DOHH2 (cell line): ENCODE data around the gene GRK1.

Experiments
- H3F3A ChIP-seq: fragments of 200-600 bp; sonication (generic), shearing (Covaris generic); 2 replicates; pipeline ENCODE4 v1.6.0; 2016; ENCODE audit warnings: antibody characterized with exemption, mild to moderate bottlenecking; ENCODE audit not compliant: control insufficient read depth, insufficient read depth
- H3K27ac ChIP-seq: fragments of 200-600 bp; sonication (generic); 2 replicates; pipeline ENCODE4 v1.5.1; 2014; ENCODE audit warnings: low read depth, mild to moderate bottlenecking, low read length, moderate library complexity
- H3K27me3 ChIP-seq: fragments of 200-600 bp; sonication (generic); 2 replicates; pipeline ENCODE4 v1.6.1; 2014; ENCODE audit warnings: mild to moderate bottlenecking, low read length, mixed read lengths; ENCODE audit not compliant: control insufficient read depth
- H3K36me3 ChIP-seq: fragments of 200-600 bp; sonication (generic); 2 replicates; pipeline ENCODE4 v1.6.1; 2014; ENCODE audit warnings: mild to moderate bottlenecking, low read length, moderate library complexity, mixed read lengths; ENCODE audit not compliant: control insufficient read depth
- H3K4me1 ChIP-seq: fragments of 200-600 bp; sonication (generic); 2 replicates; pipeline ENCODE4 v1.6.1; 2014; ENCODE audit warnings: mild to moderate bottlenecking, low read length, mixed read lengths; ENCODE audit not compliant: control insufficient read depth
- H3K4me2 ChIP-seq: fragments of 200-600 bp; sonication (generic); 2 replicates; pipeline ENCODE4 v1.6.0; 2014; ENCODE audit warnings: mild to moderate bottlenecking, low read length, moderate library complexity
- H3K4me3 ChIP-seq: fragments of 200-600 bp; sonication (generic); 2 replicates; pipeline ENCODE4 v1.5.1; 2014; ENCODE audit warnings: mild to moderate bottlenecking, low read length, mixed read lengths
- H3K79me2 ChIP-seq: fragments of 200-600 bp; sonication (generic); 2 replicates; pipeline ENCODE4 v1.6.1; 2014; ENCODE audit warnings: mild to moderate bottlenecking, low read length, mixed read lengths; ENCODE audit not compliant: control insufficient read depth
- H3K9me2 ChIP-seq: fragments of 200-600 bp; sonication (generic); replicated peaks from 2 replicates; pipeline ENCODE4 v1.6.1; 2014; ENCODE audit warnings: mild to moderate bottlenecking, low read length, mixed read lengths; ENCODE audit not compliant: control insufficient read depth
- H3K9me3 ChIP-seq: fragments of 200-600 bp; sonication (generic); 2 replicates; pipeline ENCODE4 v1.6.1; 2014; ENCODE audit warnings: antibody characterized with exemption, low read length, mixed read lengths; ENCODE audit not compliant: control insufficient read depth, insufficient read depth
- H4K20me1 ChIP-seq: fragments of 200-600 bp; sonication (generic); 2 replicates; pipeline ENCODE4 v1.6.0; 2014; ENCODE audit warnings: low read depth, mild to moderate bottlenecking, antibody characterized with exemption, low read length, moderate library complexity; ENCODE audit not compliant: control insufficient read depth, insufficient read depth
- CTCF ChIP-seq: fragments of 200-600 bp; sonication (generic); IDR thresholded peaks from one replicate; pipeline ENCODE4 v1.5.1; 2014; ENCODE audit warnings: antibody characterized with exemption, mild to moderate bottlenecking, low read depth, low read length; ENCODE audit not compliant: poor library complexity, severe bottlenecking
- EZH2phosphoT487 ChIP-seq: fragments of 200-600 bp; sonication (generic); IDR thresholded peaks from 2 replicates; pipeline ENCODE4 v1.6.1; 2017; ENCODE audit warnings: borderline replicate concordance, mild to moderate bottlenecking, antibody characterized with exemption, low read length, moderate library complexity, mixed read lengths

GRK1 gene

GRCh38 chr13:113784645-113785024 is 117.6 kb downstream of the GRK1 start:
- Histone ChIP-seq H3K4me2 (no peak overlapping the region), H3K9me3 (no peaks in the 10 kb centered on the region), H3K9me2 (no peaks in the 10 kb centered on the region), H3K36me3 (no peaks in the 10 kb centered on the region), H3F3A (no peaks in the 10 kb centered on the region), H3K79me2 (no peaks in the 10 kb centered on the region), H4K20me1 (no peaks in the 10 kb centered on the region; the same call in 1 of the 2 replicates), H3K4me1 (no peaks in the 10 kb centered on the region), H3K27me3 (peaks cover 3% of the 10 kb centered on the region; the same call in 1 of the 2 replicates), H3K27ac (no peak overlapping the region), H3K4me3 (no peak overlapping the region)
- no peak for TF ChIP-seq CTCF
- TF ChIP-seq EZH2phosphoT487 = no peak

GRCh38 chr13:113785051-113786010 is 118.3 kb downstream of the GRK1 start:
- Histone ChIP-seq H3K9me3 (no peaks in the 10 kb centered on the region), H3K27ac (no peak overlapping the region), H3K4me1 (no peaks in the 10 kb centered on the region), H3K4me3 (no peak overlapping the region), H3K9me2 (no peaks in the 10 kb centered on the region), H3K36me3 (no peaks in the 10 kb centered on the region), H3K79me2 (no peaks in the 10 kb centered on the region), H3K4me2 (no peak overlapping the region), H4K20me1 (no peaks in the 10 kb centered on the region; the same call in 1 of the 2 replicates), H3F3A (no peaks in the 10 kb centered on the region), H3K27me3 (no peaks in the 10 kb centered on the region)
- TF ChIP-seq EZH2phosphoT487 (no peak), CTCF (no peak)

- H3K9me3 ChIP-seq = no peaks in the 10 kb centered on the region
- no peak overlapping the region for H3K4me3 ChIP-seq
- no peaks in the 10 kb centered on the region for H3K36me3 ChIP-seq
- no peaks in the 10 kb centered on the region for H3K4me1 ChIP-seq
- no peak overlapping the region for H3K27ac ChIP-seq
- H3K27me3 ChIP-seq = no peaks in the 10 kb centered on the region
- H3F3A ChIP-seq = no peaks in the 10 kb centered on the region
- no peak overlapping the region for H3K4me2 ChIP-seq
- no peaks in the 10 kb centered on the region for H3K9me2 ChIP-seq
- H3K79me2 ChIP-seq = no peaks in the 10 kb centered on the region
- TF ChIP-seq EZH2phosphoT487 = no peak
- TF ChIP-seq CTCF = no peak
- no peaks in the 10 kb centered on the region; the same call in 1 of the 2 replicates for H4K20me1 ChIP-seq
Measured at GRCh38 chr13:113786262-113786841, 119.3 kb downstream of the GRK1 start.
